NCI-H510A treated with DMSO at 0.1 percent for 48 hours (cell line): ENCODE results near the gene CNN2.

Experiments
- DNase-seq: peaks from one replicate; lab custom pipeline; 2025; lab: John Stamatoyannopoulos, UW

Gene CNN2

DNA sequence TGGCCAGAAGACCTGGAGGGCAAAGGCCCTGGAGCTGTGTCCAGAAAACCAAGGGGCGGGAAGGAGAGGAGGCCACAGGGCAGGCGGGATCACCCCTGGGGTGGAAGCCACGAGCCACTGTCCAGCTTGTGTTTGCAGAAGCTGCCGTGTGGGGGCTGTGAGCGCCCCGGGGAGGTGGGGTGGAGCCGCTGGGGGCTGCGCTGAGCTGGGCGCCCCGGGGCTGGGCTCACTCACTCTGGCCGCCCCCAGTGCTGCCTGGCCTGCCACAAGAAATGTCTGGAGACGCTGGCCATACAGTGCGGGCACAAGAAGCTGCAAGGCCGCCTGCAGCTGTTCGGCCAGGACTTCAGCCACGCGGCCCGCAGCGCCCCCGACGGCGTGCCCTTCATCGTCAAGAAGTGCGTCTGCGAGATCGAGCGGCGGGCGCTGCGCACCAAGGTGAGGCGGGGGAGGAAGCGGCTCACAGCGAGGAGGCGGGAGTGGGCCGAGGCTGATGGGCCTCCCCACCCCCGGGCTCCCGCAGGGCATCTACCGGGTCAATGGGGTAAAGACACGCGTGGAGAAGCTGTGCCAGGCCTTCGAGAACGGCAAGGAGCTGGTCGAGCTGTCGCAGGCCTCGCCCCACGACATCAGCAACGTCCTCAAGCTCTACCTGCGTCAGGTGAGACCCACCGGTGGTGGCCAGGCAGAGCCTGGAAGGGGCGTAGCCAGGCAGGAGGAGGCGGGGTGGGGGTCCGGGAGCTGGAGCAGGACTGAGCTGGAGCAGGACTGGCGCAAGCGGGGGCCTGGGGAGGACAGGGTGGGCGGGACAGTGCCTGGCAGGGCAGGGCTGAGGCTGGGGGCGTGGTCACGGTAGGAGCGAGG, 55.1 kb downstream of the CNN2 start:
- no peak for DNase-seq

DNA sequence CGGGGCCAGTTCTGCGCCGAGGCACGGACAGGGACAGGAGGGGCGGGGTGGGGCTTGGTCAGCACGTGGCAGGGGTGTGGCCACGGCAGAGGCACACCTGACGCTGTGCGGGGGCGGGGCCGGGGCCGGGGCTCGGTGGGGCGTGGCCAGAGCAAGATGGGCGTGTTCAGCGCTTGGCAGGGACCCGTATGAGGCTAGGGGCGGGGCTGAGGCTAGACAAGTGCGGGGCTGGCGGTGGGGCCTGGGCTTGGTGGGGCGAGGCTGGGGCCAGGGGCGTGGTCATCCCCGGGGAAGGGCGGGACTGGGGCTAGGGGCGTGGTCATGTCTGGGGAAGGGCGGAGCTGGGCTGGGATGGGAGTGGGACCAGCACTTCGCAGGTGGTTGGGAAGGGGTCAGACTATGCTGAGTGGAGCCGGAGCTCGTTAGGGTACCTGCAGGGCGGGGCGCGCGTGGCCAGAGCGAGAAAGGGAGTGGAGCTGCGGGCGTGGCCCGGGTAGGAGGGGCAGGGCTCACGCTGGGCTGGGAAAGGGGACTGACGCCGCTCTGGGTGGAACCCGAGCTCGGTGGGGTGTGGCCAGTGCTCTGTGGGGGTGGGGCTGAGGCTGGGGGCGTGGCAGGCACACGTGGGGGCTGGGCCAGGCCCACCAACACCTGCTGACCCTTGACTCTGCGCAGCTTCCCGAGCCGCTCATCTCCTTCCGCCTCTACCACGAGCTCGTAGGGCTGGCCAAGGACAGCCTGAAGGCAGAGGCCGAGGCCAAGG, 55.9 kb downstream of the CNN2 start:
- peak; percentile 67 for DNase-seq

DNA sequence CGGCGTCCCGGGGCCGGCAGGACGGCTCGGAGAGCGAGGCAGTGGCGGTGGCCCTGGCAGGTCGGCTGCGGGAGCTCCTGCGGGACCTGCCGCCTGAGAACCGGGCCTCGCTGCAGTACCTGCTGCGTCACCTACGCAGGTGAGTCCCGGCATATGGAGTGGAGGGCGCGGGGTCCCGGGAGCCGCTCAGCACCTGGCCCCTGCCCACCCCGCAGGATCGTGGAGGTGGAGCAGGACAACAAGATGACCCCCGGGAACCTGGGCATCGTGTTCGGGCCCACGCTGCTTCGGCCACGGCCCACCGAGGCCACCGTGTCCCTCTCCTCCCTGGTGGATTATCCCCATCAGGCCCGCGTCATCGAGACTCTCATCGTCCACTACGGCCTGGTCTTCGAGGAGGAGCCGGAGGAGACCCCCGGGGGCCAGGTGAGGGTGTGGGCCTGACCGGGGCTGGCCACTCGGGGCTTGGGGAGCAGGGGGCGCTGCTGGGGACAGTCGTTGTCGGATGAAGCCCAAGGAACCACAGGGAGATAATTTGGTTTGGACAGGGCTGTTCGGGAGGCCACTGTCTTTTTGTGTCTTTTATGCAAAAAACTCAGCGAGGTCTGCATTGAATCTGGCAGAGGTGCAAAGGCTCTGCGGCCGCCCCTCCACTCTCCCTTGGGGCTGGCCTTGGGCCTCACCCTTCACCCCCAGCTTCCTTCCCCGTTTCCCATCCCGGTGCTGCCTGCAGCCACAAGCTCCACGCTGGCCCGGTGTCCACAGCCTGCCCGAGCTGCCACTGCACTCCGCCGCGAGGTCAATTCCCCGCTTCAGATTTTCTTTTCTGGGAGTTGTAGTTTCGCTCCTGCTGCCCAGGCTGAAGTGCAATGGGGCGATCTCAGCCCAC, 56.8 kb downstream of the CNN2 start:
- DNase-seq, result no peak

DNA sequence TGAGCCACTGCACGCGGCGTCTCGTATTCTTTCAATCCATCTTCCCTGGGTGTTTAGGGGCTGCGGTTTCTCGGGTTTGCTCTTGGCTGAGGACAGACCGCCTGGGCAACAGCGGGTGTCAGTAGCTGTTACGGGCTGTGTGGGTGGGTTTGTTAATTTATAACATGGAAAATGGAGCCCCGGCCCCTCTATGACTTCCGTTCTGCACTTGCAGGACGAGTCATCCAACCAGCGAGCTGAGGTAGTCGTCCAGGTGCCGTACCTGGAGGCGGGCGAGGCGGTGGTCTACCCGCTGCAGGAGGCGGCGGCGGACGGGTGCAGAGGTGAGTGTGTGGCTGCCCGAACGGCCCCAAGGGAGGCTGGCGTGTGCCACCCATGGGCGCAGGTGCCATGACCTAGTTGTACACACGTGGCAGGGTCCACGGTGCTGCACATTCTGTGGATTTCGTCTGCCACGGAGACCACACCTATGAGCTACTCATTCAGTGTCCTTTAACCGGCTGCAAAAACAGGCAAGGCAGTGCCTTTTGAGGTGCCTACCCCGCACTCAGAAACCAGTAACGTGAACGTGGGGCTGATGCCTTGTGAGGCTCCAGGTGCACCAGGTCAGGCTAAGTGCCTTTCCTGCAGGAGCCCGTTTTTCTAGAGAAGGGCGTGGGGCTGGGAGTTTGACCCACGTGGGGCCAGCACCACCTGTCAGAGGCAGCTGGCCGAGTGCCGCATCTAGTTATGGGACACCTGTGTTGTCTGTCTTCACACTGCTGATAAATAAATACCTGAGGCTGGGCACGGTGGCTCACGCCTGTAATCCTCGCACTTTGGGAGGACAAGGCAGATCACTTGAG, 57.8 kb downstream of the CNN2 start:
- DNase-seq, result no peak

DNA sequence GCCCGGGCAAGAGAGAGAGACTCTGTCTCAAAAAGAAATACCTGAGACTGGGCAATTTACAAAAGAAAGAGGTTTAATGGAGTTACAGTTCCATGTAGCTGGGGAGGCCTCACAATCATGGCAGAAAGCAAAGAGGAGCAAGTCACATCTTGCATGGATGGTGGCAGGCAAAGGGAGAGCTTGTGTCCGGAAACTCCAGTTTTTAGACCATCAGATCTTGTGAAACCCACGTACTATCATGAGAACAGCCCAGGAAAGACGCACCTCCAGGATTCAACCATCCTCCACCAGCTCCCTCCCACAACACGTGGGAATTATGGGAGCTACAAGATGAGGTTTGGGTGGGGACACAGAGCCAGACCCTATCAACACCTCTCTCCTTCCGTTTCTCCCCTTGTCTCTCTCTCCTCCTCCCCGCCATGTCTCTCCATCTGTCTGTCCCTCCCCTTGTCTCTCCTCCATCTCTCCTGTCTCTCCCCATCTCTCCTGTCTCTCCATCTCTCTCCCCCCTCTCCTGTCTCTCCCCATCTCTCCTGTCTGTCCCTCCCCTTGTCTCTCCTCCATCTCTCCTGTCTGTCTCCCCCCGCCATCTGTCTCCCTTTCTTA, 58.7 kb downstream of the CNN2 start:
- DNase-seq, result no peak

DNA sequence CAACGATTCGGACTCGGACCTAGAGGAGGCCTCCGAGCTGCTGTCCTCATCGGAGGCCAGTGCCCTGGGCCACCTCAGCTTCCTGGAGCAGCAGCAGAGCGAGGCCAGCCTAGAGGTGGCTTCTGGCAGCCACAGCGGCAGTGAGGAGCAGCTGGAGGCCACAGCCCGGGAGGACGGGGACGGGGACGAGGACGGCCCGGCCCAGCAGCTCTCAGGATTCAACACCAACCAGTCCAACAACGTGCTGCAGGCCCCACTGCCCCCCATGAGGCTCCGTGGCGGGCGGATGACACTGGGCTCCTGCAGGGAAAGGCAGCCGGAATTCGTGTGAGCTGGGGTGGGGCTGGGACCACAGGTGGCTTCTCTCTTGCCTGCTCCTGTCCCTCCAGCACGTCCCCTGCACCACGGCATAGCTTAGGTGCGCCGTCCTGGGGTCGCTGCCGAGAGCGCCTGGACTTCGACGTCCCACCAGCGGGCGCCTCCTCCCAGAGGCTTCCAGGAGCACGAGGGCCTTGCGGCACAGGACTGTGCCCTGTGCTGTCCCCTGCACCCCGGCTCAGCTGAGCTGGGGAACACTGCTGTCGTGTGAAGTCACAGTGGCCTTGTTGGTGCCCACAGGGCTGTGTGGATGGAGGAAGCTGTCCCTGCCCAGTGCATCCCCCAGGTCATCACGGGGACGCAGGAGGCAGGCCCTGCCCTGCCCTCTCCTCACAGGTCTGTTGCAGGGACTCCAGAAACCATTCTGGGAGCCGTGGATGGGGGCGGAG, 59.5 kb downstream of the CNN2 start:
- DNase-seq, result no peak

DNA sequence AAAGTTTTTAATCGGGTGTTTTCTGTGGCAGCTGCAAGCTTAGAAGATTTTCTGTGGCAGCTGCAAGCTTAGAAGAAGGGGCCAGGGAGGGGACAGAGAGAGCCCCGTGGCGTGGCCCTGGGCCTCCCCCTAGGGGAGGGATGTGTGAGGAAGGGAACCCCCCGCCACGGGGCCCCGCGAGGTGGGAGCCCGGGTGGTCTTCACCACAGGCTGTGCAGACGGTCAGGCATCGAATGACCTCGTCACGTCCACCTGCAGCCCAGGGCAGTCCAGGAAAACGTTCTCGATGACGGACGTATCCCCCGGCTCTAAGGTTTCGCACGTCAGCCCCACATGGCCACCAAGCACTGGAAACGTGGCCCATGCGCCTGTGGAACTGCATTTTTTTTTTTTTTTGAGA, 60.2 kb downstream of the CNN2 start:
- DNase-seq, result no peak

DNA sequence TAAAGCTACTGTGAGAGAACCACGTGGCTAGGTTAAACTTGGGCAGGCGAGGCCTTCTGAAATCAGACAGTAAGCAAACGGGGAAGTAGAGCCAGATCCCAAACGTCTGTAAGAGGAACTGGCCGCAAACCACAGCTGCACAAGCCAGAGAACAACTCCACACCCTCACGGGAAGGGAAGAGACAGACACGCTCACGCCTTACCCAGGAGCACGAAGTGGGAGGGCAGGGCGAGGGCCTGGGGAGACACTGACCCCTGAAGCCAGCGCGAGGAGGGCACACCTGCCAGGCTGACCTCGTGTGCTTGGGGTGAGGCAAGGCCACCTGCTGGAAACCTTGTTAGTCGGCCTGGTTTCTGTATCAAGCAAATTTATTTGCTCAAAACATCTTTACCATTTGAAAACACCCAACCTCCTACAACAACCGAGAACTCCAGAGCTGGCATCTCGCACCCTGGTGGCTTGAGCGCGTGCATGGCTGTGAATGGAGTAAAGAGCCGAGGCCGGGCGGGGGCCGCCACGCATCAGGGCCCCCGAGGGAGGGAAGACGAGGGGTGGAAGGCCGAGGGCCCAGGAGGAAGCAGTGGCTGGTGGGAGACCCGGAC, 61.5 kb downstream of the CNN2 start:
- no peak for DNase-seq

DNA sequence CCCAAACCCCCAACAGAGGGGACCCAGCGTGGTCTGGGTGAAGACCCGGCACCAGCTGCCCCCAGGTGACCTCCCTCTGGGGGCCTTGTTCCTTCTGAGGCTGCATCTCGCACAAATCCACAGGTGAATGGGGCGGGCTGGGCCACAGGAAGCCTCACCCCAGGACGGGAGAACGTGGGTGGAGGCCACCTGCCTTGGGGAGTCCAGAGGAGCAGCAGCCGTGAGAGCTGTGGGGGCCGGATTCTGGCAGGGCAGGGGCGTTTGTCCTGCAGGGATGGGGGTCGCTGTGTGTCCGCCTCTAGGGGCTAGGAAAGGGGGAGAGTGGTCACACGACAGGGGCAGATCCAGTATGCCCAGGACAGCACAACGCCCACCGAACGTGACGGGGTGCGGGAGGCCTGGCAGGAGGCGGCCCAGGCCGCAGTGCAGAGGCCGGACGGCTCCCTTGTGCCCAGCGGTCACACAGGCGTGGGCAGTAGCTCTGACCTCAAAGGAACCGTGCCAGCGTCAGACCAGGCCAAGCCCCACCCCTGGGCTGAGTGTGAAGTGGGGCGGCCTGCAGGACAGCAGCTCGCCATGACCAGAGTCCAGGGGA, 62.1 kb downstream of the CNN2 start:
- no peak for DNase-seq
